Body of pancreas (tissue), 4 donors: ENCODE results near the gene U2AF2. TPM values are rescaled to one million over a fixed set of nuclear protein-coding genes. Genes with fewer than 3 reads are reported as not detected.
A peak's percentile ranks its signal among the peaks of the same experiment; 100 is the strongest.

Source experiments
- ATAC-seq: fragments of 150-250 bp; one replicate; pipeline ENCODE4 v1.9.1; 2016
- DNase-seq, 4 donors: peaks; one replicate each; pipeline ENCODE4 v3.0.0-alpha.2; 2019
- H3K27ac ChIP-seq, 4 donors: fragments of 200-600 bp; sonication (generic); 1 replicate in 3 of 4; 2 replicates in 1 of 4; pipeline versions ENCODE4 v1.5.1 to v1.6.1; 2016 to 2019; ENCODE audit warnings: mild to moderate bottlenecking in 1 of 4, mixed read lengths in 1 of 4, moderate library complexity in 1 of 4
- H3K27me3 ChIP-seq, 2 donors: fragments of 200-600 bp; sonication (generic); one replicate each; pipeline ENCODE4 v1.6.0; 2016; ENCODE audit warnings: mild to moderate bottlenecking in 1 of 2
- H3K36me3 ChIP-seq, 2 donors: fragments of 200-600 bp; sonication (generic); replicated peaks in 1 of 2; 2 replicates each; pipeline ENCODE4 v1.5.1; 2016; ENCODE audit warnings: low read depth in 2 of 2; ENCODE audit not compliant: insufficient read depth in 1 of 2
- H3K4me1 ChIP-seq: fragments of 200-600 bp; sonication (generic); one replicate; pipeline ENCODE4 v1.6.0; 2016
- H3K4me3 ChIP-seq, 2 donors: fragments of 200-600 bp; sonication (generic); 1 replicate in 1 of 2; 2 replicates in 1 of 2; pipeline ENCODE4 v1.5.1; 2016 to 2019
- H3K9me3 ChIP-seq, 3 donors: fragments of 200-600 bp; sonication (generic); 1 replicate in 2 of 3; 2 replicates in 1 of 3; pipeline ENCODE4 v1.5.1; 2016
- CTCF ChIP-seq, 7 experiments: fragments of 450-650 bp in 4 of 7; fragments of 200-600 bp in 3 of 7; sonication (generic) in 3 of 7; IDR thresholded peaks; one replicate each; pipeline ENCODE4 v1.5.1; 2016 to 2019; ENCODE audit warnings: antibody characterized with exemption in 7 of 7
- POLR2A ChIP-seq, 3 donors: fragments of 450-650 bp; IDR thresholded peaks; one replicate each; pipeline ENCODE4 v1.6.1; 2016; ENCODE audit warnings: antibody characterized with exemption in 3 of 3, mild to moderate bottlenecking in 2 of 3
- WGBS, 2 donors: methylation state at CpG; one replicate each; pipeline ENCODE4 v1.1.5; 2017; 5-methylcytosine and 5-hydroxymethylcytosine counted together
- intact Hi-C: fragments of 100-400 bp; cut with DNase I; formaldehyde crosslinking; loops from one replicate; pipeline ENCODE4 v1.15.1; 2023
- total RNA-seq, 2 donors: library from RNA; depleted of rRNA; stranded (reverse); fragments of >200 nt; gene quantifications; one replicate each; pipeline ENCODE4 v1.1.0, GENCODE V29; 2016

The U2AF2 gene
- 100 to 1,000 TPM in 1 of 2 donors, 10 to 100 TPM in 1; 53.4 to 106 TPM for total RNA-seq

GRCh38 chr19:55654868-55655647 is at the start of gene U2AF2:
Gene U2AF2, plus strand, starts transcription at chr19:55655035. Its CDS starts 70 bp downstream, at chr19:55655105.
- Histone ChIP-seq H3K27ac (peak within 1 kb of the TSS; percentile 99 to 100 (median 99)), H3K27me3 (no peaks in the 10 kb centered on the region), H3K9me3 (no peaks in the 10 kb centered on the region), H3K4me3 (peak within 1 kb of the TSS; percentile 77 to 100), H3K4me1 (peaks cover 44% of the 10 kb centered on the region), H3K36me3 (peaks cover 0 to 2% of the 10 kb centered on the region in 2 donors)
- intact Hi-C loops: no loop called here
- ATAC-seq (peak; percentile 68), DNase-seq (peak; percentile 96 to 97 (median 97))
- WGBS, 2 donors: 0% methylated on average over 10 to 83 of the region's 95 CpGs
- peak; percentile 49 to 83 (median 75) for TF ChIP-seq POLR2A (IDR thresholded peaks at IDR 0.05)
- TF ChIP-seq CTCF (IDR thresholded peaks at IDR 0.05): peak in 1 of 7 experiments; percentile 2

DNA sequence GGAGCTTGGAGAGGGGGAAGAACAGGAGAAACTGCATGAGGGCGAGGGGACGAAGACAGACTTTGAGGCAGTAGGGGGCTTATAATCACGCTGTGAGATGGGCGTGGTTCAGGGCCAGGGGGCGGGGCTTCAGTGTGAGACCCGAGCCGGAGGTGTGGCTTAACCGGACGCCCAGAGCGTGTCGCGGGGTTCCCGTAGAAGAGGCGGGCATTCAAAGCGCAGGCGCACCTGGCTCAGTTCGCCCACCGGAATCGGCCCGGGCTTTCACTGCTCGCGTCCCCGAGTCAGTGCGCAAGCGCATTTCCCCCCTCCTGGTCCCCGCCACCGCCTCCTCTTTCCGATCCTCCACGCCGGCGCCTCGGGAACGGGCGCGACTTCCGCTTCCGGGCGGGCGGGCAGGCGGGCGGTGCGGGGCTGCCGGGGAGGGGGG is 49.6 kb upstream of the U2AF2 start:
- TF ChIP-seq POLR2A (IDR thresholded peaks at IDR 0.05) (peak in 2 of 3 donors; percentile 42 to 60), CTCF (IDR thresholded peaks at IDR 0.05) (no peak)
- Histone ChIP-seq H3K4me1 (peaks cover 34% of the 10 kb centered on the region), H3K27ac (peak overlapping the region; percentile 82 to 94 (median 85)), H3K36me3 (no peaks in the 10 kb centered on the region), H3K9me3 (no peaks in the 10 kb centered on the region), H3K4me3 (peak overlapping the region; percentile 84 to 86), H3K27me3 (no peaks in the 10 kb centered on the region)
- WGBS, 2 donors: 0% methylated on average over 7 to 43 of the region's 43 CpGs
- ATAC-seq (peak; percentile 84), DNase-seq (peak; percentile 96 to 98 (median 98))
- intact Hi-C loops: no loop called here

- H3K4me3 ChIP-seq: peak within 1 kb of the TSS; percentile 84 to 86
- WGBS, 2 donors: 0 to 3% methylated on average over 16 to 21 of the region's 44 CpGs
- DNase-seq (peak; percentile 69 to 75 (median 70)), ATAC-seq (peak; percentile 49)
- H3K36me3 ChIP-seq: no peaks in the 10 kb centered on the region
- no peaks in the 10 kb centered on the region for H3K27me3 ChIP-seq
- intact Hi-C loops: no loop called here
- TF ChIP-seq POLR2A (IDR thresholded peaks at IDR 0.05): peak in 1 of 3 donors; percentile 11
- peak; percentile 42 to 90 (median 71) for TF ChIP-seq CTCF (IDR thresholded peaks at IDR 0.05)
- no peaks in the 10 kb centered on the region for H3K9me3 ChIP-seq
- H3K27ac ChIP-seq: peak within 1 kb of the TSS; percentile 82 to 94 (median 85)
- peaks cover 31% of the 10 kb centered on the region for H3K4me1 ChIP-seq
Observed at GRCh38 chr19:55605637-55606470, 49.0 kb upstream of the U2AF2 start, which contains the start of gene ZNF865. Gene ZNF865, plus strand, starts transcription at chr19:55605647. Its CDS starts 7,972 bp downstream, at chr19:55613619.

- no peak for TF ChIP-seq CTCF (IDR thresholded peaks at IDR 0.05)
- TF ChIP-seq POLR2A (IDR thresholded peaks at IDR 0.05): no peak
- peak overlapping the region in 3 of 4 donors; percentile 83 to 94 (median 87) for H3K27ac ChIP-seq
- H3K27me3 ChIP-seq: no peaks in the 10 kb centered on the region
- H3K36me3 ChIP-seq: no peaks in the 10 kb centered on the region
- no peak for ATAC-seq
- H3K4me3 ChIP-seq: no peak overlapping the region
- WGBS, 2 donors: 18% methylated on average over 12 of the region's 12 CpGs
- no peak for DNase-seq
- peaks cover 29% of the 10 kb centered on the region for H3K4me1 ChIP-seq
- intact Hi-C loops: no loop called here
- no peaks in the 10 kb centered on the region for H3K9me3 ChIP-seq
Observed at GRCh38 chr19:55606471-55606787, 48.4 kb upstream of the U2AF2 start.
